ENCODE results near the gene NIFK.

DNA sequence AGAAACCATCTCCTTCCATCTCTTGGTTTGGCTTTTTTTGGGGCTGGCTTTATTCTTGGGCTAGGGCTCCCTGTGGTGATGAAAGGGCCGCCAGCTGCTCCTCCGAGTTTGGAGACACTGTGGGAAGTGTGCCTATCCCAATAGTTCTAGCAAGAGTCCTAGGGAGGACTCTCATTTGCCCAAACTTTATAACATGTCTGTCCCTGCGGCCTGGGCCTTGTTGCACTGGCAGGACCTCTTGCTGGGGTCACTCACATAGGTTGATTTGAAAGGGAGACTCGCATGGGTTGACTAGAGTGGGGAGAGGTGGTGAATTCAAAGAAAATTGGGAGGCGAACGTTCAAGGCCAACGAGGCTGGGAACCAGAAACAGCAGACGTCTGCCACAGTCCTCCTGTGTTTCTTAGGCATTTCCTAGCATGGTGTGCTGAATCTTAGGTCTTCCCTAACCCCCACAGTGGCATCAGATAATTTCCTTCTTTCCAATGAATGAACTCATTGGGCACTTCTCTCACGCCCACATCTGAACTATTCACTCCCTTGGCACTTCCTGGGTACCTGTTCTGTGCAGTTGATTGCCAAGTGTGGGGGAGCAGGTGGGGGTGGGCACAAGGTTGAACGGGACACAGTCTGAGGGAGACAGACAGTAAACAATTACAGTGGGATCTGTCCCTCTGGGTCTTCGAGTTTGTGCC is 26.8 kb downstream of the NIFK start:
- TF ChIP-seq ZBTB7A (IDR thresholded peaks at IDR 0.05; ENCODE audit: low read depth) (no peak), EP300 (IDR thresholded peaks at IDR 0.05; ENCODE audit: borderline replicate concordance) (no peak; the same call in 1 of the 2 replicates), TAF1 (IDR thresholded peaks at IDR 0.05; ENCODE audit: low read depth) (no peak), REST (IDR thresholded peaks at IDR 0.05; ENCODE audit: low read depth) (no peak), MAX (IDR thresholded peaks at IDR 0.05) (no peak)

Data from Ishikawa (cell line).